Measurements from ENCODE around the gene MRTFA.

The MRTFA gene

GRCh38 chr22:40491990-40492631, 144.4 kb downstream of the MRTFA start:
- Histone ChIP-seq H3K36me3 (ENCODE audit: control insufficient read depth, insufficient read depth, low read length) (no peaks in the 10 kb centered on the region; the same call in none of the 2 replicates), H3K27me3 (replicated peaks; ENCODE audit: control insufficient read depth, insufficient read depth, low read length) (no peaks in the 10 kb centered on the region), H3K4me3 (replicated peaks; ENCODE audit: low read depth, low read length) (peak overlapping the region; percentile 19; the same call in 1 of the 2 replicates)
- TF ChIP-seq CTCF (IDR thresholded peaks at IDR 0.05; ENCODE audit: insufficient read depth, low read length, poor library complexity, severe bottlenecking) = no peak
- DNase-seq (ENCODE audit: extremely low read depth, insufficient read length) = peak; percentile 72

GRCh38 chr22:40487663-40488249, 148.8 kb downstream of the MRTFA start:
- peak; percentile 70 for TF ChIP-seq CTCF (IDR thresholded peaks at IDR 0.05; ENCODE audit: insufficient read depth, low read length, poor library complexity, severe bottlenecking)
- Histone ChIP-seq H3K36me3 (ENCODE audit: control insufficient read depth, insufficient read depth, low read length) (no peaks in the 10 kb centered on the region; the same call in none of the 2 replicates), H3K4me3 (replicated peaks; ENCODE audit: low read depth, low read length) (no peak overlapping the region), H3K27me3 (replicated peaks; ENCODE audit: control insufficient read depth, insufficient read depth, low read length) (no peaks in the 10 kb centered on the region)
- no peak for DNase-seq (ENCODE audit: extremely low read depth, insufficient read length)

- no peak for DNase-seq (ENCODE audit: extremely low read depth, insufficient read length)
- Histone ChIP-seq H3K36me3 (ENCODE audit: control insufficient read depth, insufficient read depth, low read length) (no peaks in the 10 kb centered on the region; the same call in none of the 2 replicates), H3K27me3 (replicated peaks; ENCODE audit: control insufficient read depth, insufficient read depth, low read length) (no peaks in the 10 kb centered on the region), H3K4me3 (replicated peaks; ENCODE audit: low read depth, low read length) (no peak overlapping the region)
- no peak for TF ChIP-seq CTCF (IDR thresholded peaks at IDR 0.05; ENCODE audit: insufficient read depth, low read length, poor library complexity, severe bottlenecking)
Observed at GRCh38 chr22:40486962-40487602, 149.4 kb downstream of the MRTFA start.

GRCh38 chr22:40485813-40486667, 150.5 kb downstream of the MRTFA start:
- Histone ChIP-seq H3K4me3 (replicated peaks; ENCODE audit: low read depth, low read length) (no peak overlapping the region), H3K27me3 (replicated peaks; ENCODE audit: control insufficient read depth, insufficient read depth, low read length) (no peaks in the 10 kb centered on the region), H3K36me3 (ENCODE audit: control insufficient read depth, insufficient read depth, low read length) (no peaks in the 10 kb centered on the region; the same call in none of the 2 replicates)
- no peak for DNase-seq (ENCODE audit: extremely low read depth, insufficient read length)
- no peak for TF ChIP-seq CTCF (IDR thresholded peaks at IDR 0.05; ENCODE audit: insufficient read depth, low read length, poor library complexity, severe bottlenecking)

GRCh38 chr22:40484906-40485669, 151.4 kb downstream of the MRTFA start:
- Histone ChIP-seq H3K4me3 (replicated peaks; ENCODE audit: low read depth, low read length) (no peak overlapping the region), H3K36me3 (ENCODE audit: control insufficient read depth, insufficient read depth, low read length) (no peaks in the 10 kb centered on the region; the same call in none of the 2 replicates), H3K27me3 (replicated peaks; ENCODE audit: control insufficient read depth, insufficient read depth, low read length) (no peaks in the 10 kb centered on the region)
- DNase-seq (ENCODE audit: extremely low read depth, insufficient read length) = no peak
- TF ChIP-seq CTCF (IDR thresholded peaks at IDR 0.05; ENCODE audit: insufficient read depth, low read length, poor library complexity, severe bottlenecking) = no peak

All from GM06990 (cell line).